A549 (cell line): ENCODE results near the gene PIEZO2.

ENCODE experiments used
- HEYL ChIP-seq: fragments of 250-450 bp; sonication (Bioruptor Pico); IDR thresholded peaks from 2 replicates; pipeline ENCODE4 v1.8.0; 2021; ENCODE audit warnings: mild to moderate bottlenecking, moderate library complexity
- JUNB ChIP-seq: fragments of >200 bp; sonication (Bioruptor Twin); formaldehyde crosslinking; IDR thresholded peaks from 2 replicates; pipeline ENCODE4 v1.6.1; 2016
- KDM5A ChIP-seq: fragments of 200-600 bp; sonication (generic); IDR thresholded peaks from 2 replicates; pipeline ENCODE4 v1.6.1; 2016; ENCODE audit warnings: antibody characterized with exemption, mild to moderate bottlenecking
- NR3C1 ChIP-seq: fragments of >200 bp; sonication (Bioruptor Twin); formaldehyde crosslinking; IDR thresholded peaks from 3 replicates; pipeline ENCODE4 v1.6.1; 2017
- PHF8 ChIP-seq: fragments of 200-600 bp; sonication (generic); IDR thresholded peaks from 2 replicates; pipeline ENCODE4 v1.6.1; 2016; ENCODE audit warnings: low read depth, mild to moderate bottlenecking, antibody characterized with exemption, moderate library complexity, borderline replicate concordance
- RFX5 ChIP-seq: fragments of 450-650 bp; IDR thresholded peaks from 2 replicates; pipeline ENCODE4 v1.7.1; 2014; ENCODE audit warnings: antibody characterized with exemption, mild to moderate bottlenecking, moderate library complexity
- TP53 ChIP-seq: fragments of 250-450 bp; sonication (Bioruptor Pico); IDR thresholded peaks from 2 replicates; pipeline ENCODE4 v1.5.0; 2021; ENCODE audit warnings: mild to moderate bottlenecking, moderate library complexity
- TF ChIP-seq, protein P1 (sequence below): fragments of 250-450 bp; sonication (Bioruptor Pico); IDR thresholded peaks from 2 replicates; pipeline ENCODE4 v1.5.0; 2021; ENCODE audit warnings: mild to moderate bottlenecking, moderate library complexity, borderline replicate concordance
- TF ChIP-seq, protein P2 (sequence below): fragments of >200 bp; sonication (Bioruptor Twin); formaldehyde crosslinking; IDR thresholded peaks from 3 replicates; pipeline ENCODE4 v1.5.1; 2016

DNA sequence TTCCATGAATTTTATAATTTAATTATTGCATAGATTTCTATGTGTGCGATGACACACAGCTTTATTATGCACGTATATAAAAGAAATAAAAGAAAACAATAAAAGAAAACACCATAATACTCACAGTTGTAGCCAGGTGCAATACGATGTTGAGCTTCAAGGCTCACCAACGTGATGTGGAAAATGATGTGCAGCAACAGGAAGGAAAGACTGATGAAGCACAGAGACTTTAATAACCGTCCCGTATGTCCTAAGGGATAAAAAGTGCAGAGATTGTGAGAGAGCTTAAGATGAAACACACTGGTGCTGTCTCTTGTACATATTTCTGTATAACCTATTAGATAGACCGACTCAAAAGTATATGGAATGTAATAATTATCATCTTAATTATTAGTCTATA, 170.0 kb downstream of the PIEZO2 start:
- TF ChIP-seq, protein P1, sequence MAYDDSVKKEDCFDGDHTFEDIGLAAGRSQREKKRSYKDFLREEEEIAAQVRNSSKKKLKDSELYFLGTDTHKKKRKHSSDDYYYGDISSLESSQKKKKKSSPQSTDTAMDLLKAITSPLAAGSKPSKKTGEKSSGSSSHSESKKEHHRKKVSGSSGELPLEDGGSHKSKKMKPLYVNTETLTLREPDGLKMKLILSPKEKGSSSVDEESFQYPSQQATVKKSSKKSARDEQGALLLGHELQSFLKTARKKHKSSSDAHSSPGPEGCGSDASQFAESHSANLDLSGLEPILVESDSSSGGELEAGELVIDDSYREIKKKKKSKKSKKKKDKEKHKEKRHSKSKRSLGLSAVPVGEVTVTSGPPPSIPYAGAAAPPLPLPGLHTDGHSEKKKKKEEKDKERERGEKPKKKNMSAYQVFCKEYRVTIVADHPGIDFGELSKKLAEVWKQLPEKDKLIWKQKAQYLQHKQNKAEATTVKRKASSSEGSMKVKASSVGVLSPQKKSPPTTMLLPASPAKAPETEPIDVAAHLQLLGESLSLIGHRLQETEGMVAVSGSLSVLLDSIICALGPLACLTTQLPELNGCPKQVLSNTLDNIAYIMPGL (CRISPR knock-in tag), result no peak
- no peak for TF ChIP-seq KDM5A
- TF ChIP-seq, protein P2, sequence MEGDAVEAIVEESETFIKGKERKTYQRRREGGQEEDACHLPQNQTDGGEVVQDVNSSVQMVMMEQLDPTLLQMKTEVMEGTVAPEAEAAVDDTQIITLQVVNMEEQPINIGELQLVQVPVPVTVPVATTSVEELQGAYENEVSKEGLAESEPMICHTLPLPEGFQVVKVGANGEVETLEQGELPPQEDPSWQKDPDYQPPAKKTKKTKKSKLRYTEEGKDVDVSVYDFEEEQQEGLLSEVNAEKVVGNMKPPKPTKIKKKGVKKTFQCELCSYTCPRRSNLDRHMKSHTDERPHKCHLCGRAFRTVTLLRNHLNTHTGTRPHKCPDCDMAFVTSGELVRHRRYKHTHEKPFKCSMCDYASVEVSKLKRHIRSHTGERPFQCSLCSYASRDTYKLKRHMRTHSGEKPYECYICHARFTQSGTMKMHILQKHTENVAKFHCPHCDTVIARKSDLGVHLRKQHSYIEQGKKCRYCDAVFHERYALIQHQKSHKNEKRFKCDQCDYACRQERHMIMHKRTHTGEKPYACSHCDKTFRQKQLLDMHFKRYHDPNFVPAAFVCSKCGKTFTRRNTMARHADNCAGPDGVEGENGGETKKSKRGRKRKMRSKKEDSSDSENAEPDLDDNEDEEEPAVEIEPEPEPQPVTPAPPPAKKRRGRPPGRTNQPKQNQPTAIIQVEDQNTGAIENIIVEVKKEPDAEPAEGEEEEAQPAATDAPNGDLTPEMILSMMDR, result no peak
- no peak for TF ChIP-seq JUNB
- no peak for TF ChIP-seq RFX5
- TF ChIP-seq NR3C1, result no peak
- no peak for TF ChIP-seq TP53
- TF ChIP-seq PHF8, result no peak
- no peak for TF ChIP-seq HEYL (CRISPR knock-in tag)
